GM12864 (cell line): ENCODE results near the gene GPR132.

Experiments used
- DNase-seq: peaks from one replicate; pipeline ENCODE4 v3.0.0-alpha.2; 2011; ENCODE audit warnings: low read depth
- H3K4me3 ChIP-seq: 2 replicates; pipeline ENCODE4 v1.5.1; 2011; ENCODE audit warnings: mild to moderate bottlenecking, low read depth, low read length, control low read depth
- TF ChIP-seq, protein P1 (sequence below): IDR thresholded peaks from 2 replicates; pipeline ENCODE4 v1.5.1; 2011; ENCODE audit warnings: low read depth, mild to moderate bottlenecking, moderate library complexity, low read length, control low read depth, inconsistent platforms; ENCODE audit errors: missing control alignments

Gene GPR132

GRCh38 chr14:105014631-105015030, 50.6 kb downstream of the GPR132 start:
- peak overlapping the region; percentile 31; the same call in 1 of the 2 replicates for H3K4me3 ChIP-seq
- TF ChIP-seq, protein P1, sequence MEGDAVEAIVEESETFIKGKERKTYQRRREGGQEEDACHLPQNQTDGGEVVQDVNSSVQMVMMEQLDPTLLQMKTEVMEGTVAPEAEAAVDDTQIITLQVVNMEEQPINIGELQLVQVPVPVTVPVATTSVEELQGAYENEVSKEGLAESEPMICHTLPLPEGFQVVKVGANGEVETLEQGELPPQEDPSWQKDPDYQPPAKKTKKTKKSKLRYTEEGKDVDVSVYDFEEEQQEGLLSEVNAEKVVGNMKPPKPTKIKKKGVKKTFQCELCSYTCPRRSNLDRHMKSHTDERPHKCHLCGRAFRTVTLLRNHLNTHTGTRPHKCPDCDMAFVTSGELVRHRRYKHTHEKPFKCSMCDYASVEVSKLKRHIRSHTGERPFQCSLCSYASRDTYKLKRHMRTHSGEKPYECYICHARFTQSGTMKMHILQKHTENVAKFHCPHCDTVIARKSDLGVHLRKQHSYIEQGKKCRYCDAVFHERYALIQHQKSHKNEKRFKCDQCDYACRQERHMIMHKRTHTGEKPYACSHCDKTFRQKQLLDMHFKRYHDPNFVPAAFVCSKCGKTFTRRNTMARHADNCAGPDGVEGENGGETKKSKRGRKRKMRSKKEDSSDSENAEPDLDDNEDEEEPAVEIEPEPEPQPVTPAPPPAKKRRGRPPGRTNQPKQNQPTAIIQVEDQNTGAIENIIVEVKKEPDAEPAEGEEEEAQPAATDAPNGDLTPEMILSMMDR: no peak
- no peak for DNase-seq

DNA sequence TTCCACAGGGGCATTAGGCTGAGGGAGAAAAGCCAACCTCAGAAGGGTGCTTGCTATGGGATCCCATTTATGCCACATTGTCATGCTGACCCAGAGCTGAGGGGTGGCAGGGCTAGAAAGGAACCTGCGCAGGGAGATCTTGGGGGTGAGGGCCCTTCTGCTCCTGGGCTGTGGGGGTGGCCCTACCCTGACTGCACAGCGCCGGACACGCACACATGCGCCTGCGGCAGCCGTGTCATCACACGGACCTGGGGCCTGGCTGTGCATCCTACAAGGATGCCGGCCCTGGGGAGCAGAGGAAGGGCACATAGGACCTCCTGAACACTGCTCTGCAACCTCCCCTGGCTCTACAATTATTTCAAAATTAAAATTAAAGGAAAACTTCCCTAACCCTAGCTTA, 51.2 kb downstream of the GPR132 start:
- TF ChIP-seq, protein P1: no peak
- no peak overlapping the region; the same call in 1 of the 2 replicates for H3K4me3 ChIP-seq

GRCh38 chr14:105013150-105013785, 52.0 kb downstream of the GPR132 start:
- no peak for DNase-seq
- H3K4me3 ChIP-seq: no peak overlapping the region
- TF ChIP-seq, protein P1: peak; percentile 20

More for the DNA sequence above, 51.2 kb downstream of the GPR132 start:
- DNase-seq: no peak

GRCh38 chr14:105012171-105012985, 52.9 kb downstream of the GPR132 start:
- no peak for DNase-seq
- no peak overlapping the region for H3K4me3 ChIP-seq
- TF ChIP-seq, protein P1: peak; percentile 54

- H3K4me3 ChIP-seq: no peak overlapping the region
- DNase-seq: no peak
- TF ChIP-seq, protein P1: no peak
These were observed 53.8 kb downstream of the GPR132 start for GRCh38 chr14:105011312-105011990.

DNA sequence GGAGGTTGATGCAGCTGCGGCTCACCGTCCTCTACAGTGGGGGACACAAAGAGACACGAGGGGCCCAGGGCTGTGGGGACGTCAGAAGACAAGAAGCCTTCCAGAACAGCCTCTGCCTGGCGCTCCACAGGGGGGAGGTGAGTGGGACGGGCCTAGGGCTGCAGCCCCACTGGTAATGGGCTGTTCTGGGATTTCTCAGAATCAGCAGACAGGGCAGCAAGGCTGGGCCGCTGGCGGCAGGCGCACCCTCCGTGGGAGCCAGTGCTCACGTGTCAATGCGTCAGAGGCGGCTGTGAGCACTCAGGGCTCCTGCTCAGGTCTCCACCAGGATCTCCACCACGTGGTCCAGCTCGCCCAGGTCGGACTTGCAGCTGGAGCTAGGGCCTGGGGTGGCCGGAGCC, 54.3 kb downstream of the GPR132 start:
- H3K4me3 ChIP-seq: no peak overlapping the region
- no peak for DNase-seq
- TF ChIP-seq, protein P1: no peak
